ENCODE measurements around the gene SNX4.

SNX4 gene

GRCh38 chr3:125462722-125463299, 57.2 kb downstream of the SNX4 start:
- DNase-seq (ENCODE audit: low spot score) (no peak), FAIRE-seq (no peak)

- FAIRE-seq: no peak
- no peak for DNase-seq (ENCODE audit: low spot score)
Observed at GRCh38 chr3:125461896-125462295, 58.1 kb downstream of the SNX4 start.

- FAIRE-seq (no peak), DNase-seq (ENCODE audit: low spot score) (no peak)
Observed at GRCh38 chr3:125460233-125460632, 59.8 kb downstream of the SNX4 start.

- DNase-seq (ENCODE audit: low spot score) (no peak), FAIRE-seq (no peak)
Observed at GRCh38 chr3:125443923-125444322, 76.1 kb downstream of the SNX4 start.

- FAIRE-seq: no peak
- DNase-seq (ENCODE audit: low spot score): no peak
Observed at GRCh38 chr3:125442506-125442905, 77.5 kb downstream of the SNX4 start.

GRCh38 chr3:125440970-125441369, 79.0 kb downstream of the SNX4 start:
- FAIRE-seq (no peak), DNase-seq (ENCODE audit: low spot score) (no peak)

- FAIRE-seq: no peak
- DNase-seq (ENCODE audit: low spot score): no peak
Observed at GRCh38 chr3:125440559-125440955, 79.4 kb downstream of the SNX4 start.

- DNase-seq (ENCODE audit: low spot score) (no peak), FAIRE-seq (no peak)
Observed at GRCh38 chr3:125437631-125438435, 82.2 kb downstream of the SNX4 start.

- FAIRE-seq (no peak), DNase-seq (ENCODE audit: low spot score) (no peak)
Observed at GRCh38 chr3:125436921-125437320, 83.1 kb downstream of the SNX4 start.

- FAIRE-seq: no peak
- no peak for DNase-seq (ENCODE audit: low spot score)
Observed at GRCh38 chr3:125435231-125435630, 84.8 kb downstream of the SNX4 start.

- DNase-seq (ENCODE audit: low spot score) (no peak), FAIRE-seq (no peak)
Observed at GRCh38 chr3:125434582-125435011, 85.4 kb downstream of the SNX4 start.

GRCh38 chr3:125433611-125434041, 86.4 kb downstream of the SNX4 start:
- DNase-seq (ENCODE audit: low spot score) (no peak), FAIRE-seq (no peak)

- no peak for DNase-seq (ENCODE audit: low spot score)
Observed at GRCh38 chr3:125433091-125433534, 86.9 kb downstream of the SNX4 start.

GRCh38 chr3:125431912-125432790, 87.9 kb downstream of the SNX4 start:
- DNase-seq (ENCODE audit: low spot score) (no peak), FAIRE-seq (no peak)

More at GRCh38 chr3:125433091-125433534, 86.9 kb downstream of the SNX4 start:
- no peak for FAIRE-seq

GRCh38 chr3:125431391-125431790, 88.6 kb downstream of the SNX4 start:
- FAIRE-seq: no peak
- DNase-seq (ENCODE audit: low spot score): no peak

- DNase-seq (ENCODE audit: low spot score) (no peak), FAIRE-seq (no peak)
Observed at GRCh38 chr3:125428216-125428830, 91.7 kb downstream of the SNX4 start.

GRCh38 chr3:125418306-125418705, 101.7 kb downstream of the SNX4 start:
- FAIRE-seq (no peak), DNase-seq (ENCODE audit: low spot score) (no peak)

GRCh38 chr3:125416235-125416634, 103.8 kb downstream of the SNX4 start:
- DNase-seq (ENCODE audit: low spot score) (no peak), FAIRE-seq (no peak)

- no peak for DNase-seq (ENCODE audit: low spot score)
- FAIRE-seq: no peak
Observed at GRCh38 chr3:125414669-125415068, 105.3 kb downstream of the SNX4 start.

- no peak for DNase-seq (ENCODE audit: low spot score)
- no peak for FAIRE-seq
Observed at GRCh38 chr3:125410922-125411321, 109.1 kb downstream of the SNX4 start.

- DNase-seq (ENCODE audit: low spot score): no peak
- no peak for FAIRE-seq
Observed at GRCh38 chr3:125406070-125406469, 113.9 kb downstream of the SNX4 start.
